Smooth muscle cell (in vitro differentiated cells): ENCODE data around the gene NUP88. TPM values are rescaled to one million over a fixed set of nuclear protein-coding genes. Genes with fewer than 3 reads are reported as not detected.

Experiments
- DNase-seq: peaks from one replicate; lab custom pipeline; 2025; ENCODE audit not compliant: unreplicated experiment; lab: John Stamatoyannopoulos, UW
- H2AFZ ChIP-seq: fragments of 200-600 bp; sonication (generic); 2 replicates; pipeline ENCODE4 v1.6.0; 2016; ENCODE audit warnings: antibody characterized with exemption, low read depth, mild to moderate bottlenecking
- H3F3A ChIP-seq: fragments of 200-600 bp; sonication (generic); 2 replicates; pipeline ENCODE4 v1.6.0; 2017; ENCODE audit warnings: antibody characterized with exemption, low read depth
- H3K27ac ChIP-seq: fragments of 200-600 bp; sonication (generic); 2 replicates; pipeline ENCODE4 v1.5.1; 2016; ENCODE audit warnings: low read depth, mild to moderate bottlenecking
- H3K27me3 ChIP-seq: fragments of 200-600 bp; sonication (generic); 2 replicates; pipeline ENCODE4 v1.6.1; 2016; ENCODE audit warnings: low read depth, mild to moderate bottlenecking
- H3K36me3 ChIP-seq: fragments of 200-600 bp; sonication (generic); 2 replicates; pipeline ENCODE4 v1.5.1; 2016; ENCODE audit warnings: low read depth
- H3K4me1 ChIP-seq: fragments of 200-600 bp; sonication (generic); 2 replicates; pipeline ENCODE4 v1.5.1; 2016; ENCODE audit warnings: low read depth
- H3K4me2 ChIP-seq: fragments of 200-600 bp; sonication (generic); 2 replicates; pipeline ENCODE4 v1.6.0; 2016; ENCODE audit warnings: mild to moderate bottlenecking
- H3K4me3 ChIP-seq: fragments of 200-600 bp; sonication (generic); 2 replicates; pipeline ENCODE4 v1.5.1; 2016; ENCODE audit warnings: mild to moderate bottlenecking
- H3K79me2 ChIP-seq: fragments of 200-600 bp; sonication (generic); 2 replicates; pipeline ENCODE4 v1.6.0; 2016; ENCODE audit warnings: low read depth, mild to moderate bottlenecking
- H3K9ac ChIP-seq: fragments of 200-600 bp; sonication (generic); 2 replicates; pipeline ENCODE4 v1.6.0; 2016; ENCODE audit warnings: low read depth
- H3K9me3 ChIP-seq: fragments of 200-600 bp; sonication (generic); replicated peaks from 2 replicates; pipeline ENCODE4 v1.5.1; 2016; ENCODE audit warnings: low read depth
- H4K20me1 ChIP-seq: fragments of 200-600 bp; sonication (generic); 2 replicates; pipeline ENCODE4 v1.6.0; 2016; ENCODE audit warnings: low read depth
- CTCF ChIP-seq: fragments of 200-600 bp; sonication (generic); IDR thresholded peaks from 2 replicates; pipeline ENCODE4 v1.5.1; 2017; ENCODE audit warnings: borderline replicate concordance, mild to moderate bottlenecking, antibody characterized with exemption; ENCODE audit not compliant: insufficient read depth, poor library complexity, severe bottlenecking
- WGBS: methylation state at CpG from one replicate; pipeline ENCODE4 v1.1.7; 2016; ENCODE audit warnings: low lambda C conversion rate; 5-methylcytosine and 5-hydroxymethylcytosine counted together
- polyA plus RNA-seq: library from polyadenylated mRNA; unstranded; fragments of >200 nt; fragmentation: Nextera tagmentation; extraction: Ambion mirVana; gene quantifications from 2 replicates; pipeline ENCODE4 v1.2.1, GENCODE V29; 2016
- total RNA-seq: library from RNA; depleted of rRNA; stranded (reverse); fragments of >200 nt; gene quantifications from 2 replicates; pipeline ENCODE4 v1.2.3, GENCODE V29; 2014

The NUP88 gene
- total and polyA plus RNA-seq, 2 experiments from 2014 or later: 31.2 to 47.4 TPM

GRCh38 chr17:5464717-5465507, 45.5 kb upstream of the NUP88 start:
- no peaks in the 10 kb centered on the region for H3K27me3 ChIP-seq
- no peaks in the 10 kb centered on the region for H4K20me1 ChIP-seq
- no peak overlapping the region for H2AFZ ChIP-seq
- no peak for TF ChIP-seq CTCF
- WGBS: 91% methylated on average over 10 of the region's 10 CpGs
- no peaks in the 10 kb centered on the region for H3K9me3 ChIP-seq
- peaks cover 4% of the 10 kb centered on the region for H3F3A ChIP-seq
- peaks cover 55% of the 10 kb centered on the region for H3K79me2 ChIP-seq
- H3K4me1 ChIP-seq: peaks cover 7% of the 10 kb centered on the region
- H3K36me3 ChIP-seq: no peaks in the 10 kb centered on the region
- H3K4me2 ChIP-seq: no peak overlapping the region
- H3K9ac ChIP-seq: no peak overlapping the region
- DNase-seq: no peak
- H3K27ac ChIP-seq: no peak overlapping the region
- H3K4me3 ChIP-seq: no peak overlapping the region

- 97% methylated on average over 8 of the region's 8 CpGs for WGBS
- no peaks in the 10 kb centered on the region for H3K27me3 ChIP-seq
- no peak overlapping the region for H2AFZ ChIP-seq
- H3K79me2 ChIP-seq: no peaks in the 10 kb centered on the region
- no peak overlapping the region for H3K27ac ChIP-seq
- H3K9ac ChIP-seq: no peak overlapping the region
- DNase-seq: no peak
- H3F3A ChIP-seq: no peaks in the 10 kb centered on the region
- H3K4me2 ChIP-seq: no peak overlapping the region
- TF ChIP-seq CTCF: no peak
- no peak overlapping the region for H3K4me3 ChIP-seq
- no peaks in the 10 kb centered on the region for H3K9me3 ChIP-seq
- peaks cover 30% of the 10 kb centered on the region for H3K36me3 ChIP-seq
- no peaks in the 10 kb centered on the region for H4K20me1 ChIP-seq
- no peaks in the 10 kb centered on the region for H3K4me1 ChIP-seq
Measured at GRCh38 chr17:5446786-5447185, 27.3 kb upstream of the NUP88 start.

- no peak overlapping the region for H3K4me3 ChIP-seq
- WGBS: 98% methylated on average over 22 of the region's 22 CpGs
Measured at GRCh38 chr17:5444209-5444608, 24.7 kb upstream of the NUP88 start.

More at GRCh38 chr17:5444209-5444608, 24.7 kb upstream of the NUP88 start:
- DNase-seq: no peak
- TF ChIP-seq CTCF: no peak
- Histone ChIP-seq H3K4me1 (no peaks in the 10 kb centered on the region), H3K27ac (no peak overlapping the region), H3K36me3 (peaks cover 22% of the 10 kb centered on the region), H3K9ac (no peak overlapping the region), H3K9me3 (no peaks in the 10 kb centered on the region), H3F3A (no peaks in the 10 kb centered on the region), H4K20me1 (no peaks in the 10 kb centered on the region), H3K79me2 (no peaks in the 10 kb centered on the region), H3K4me2 (no peak overlapping the region), H2AFZ (no peak overlapping the region), H3K27me3 (no peaks in the 10 kb centered on the region)
